GM12891 (cell line): ENCODE results near the gene OLIG1.

ENCODE experiments used
- DNase-seq: peaks from one replicate; pipeline ENCODE4 v3.0.0; 2011; ENCODE audit warnings: low spot score; ENCODE audit not compliant: insufficient read length
- FAIRE-seq: peaks from 2 replicates; lab custom pipeline; 2011; peaks lifted over from hg19 to GRCh38; lab: Jason Lieb, UNC
- PAX5 ChIP-seq: IDR thresholded peaks from 2 replicates; pipeline ENCODE4 v1.6.1; 2011; ENCODE audit warnings: low read length, moderate library complexity, mild to moderate bottlenecking; ENCODE audit not compliant: insufficient read depth, severe bottlenecking
- POLR2A ChIP-seq: IDR thresholded peaks from 2 replicates; pipeline ENCODE4 v1.6.1; 2011; ENCODE audit warnings: low read depth, low read length, control low read depth
- POLR2AphosphoS5 ChIP-seq: IDR thresholded peaks from 2 replicates; pipeline ENCODE4 v1.6.1; 2011; ENCODE audit warnings: low read depth, low read length, control low read depth
- POU2F2 ChIP-seq: IDR thresholded peaks from 2 replicates; pipeline ENCODE4 v1.6.1; 2011; ENCODE audit warnings: low read depth, mild to moderate bottlenecking, control low read depth, low read length, moderate library complexity
- SPI1 ChIP-seq: IDR thresholded peaks from 2 replicates; pipeline ENCODE4 v1.6.1; 2011; ENCODE audit warnings: low read depth, low read length, control low read depth
- TAF1 ChIP-seq: IDR thresholded peaks from 2 replicates; pipeline ENCODE4 v1.6.1; 2011; ENCODE audit warnings: low read depth, low read length, control low read depth

Gene OLIG1

DNA sequence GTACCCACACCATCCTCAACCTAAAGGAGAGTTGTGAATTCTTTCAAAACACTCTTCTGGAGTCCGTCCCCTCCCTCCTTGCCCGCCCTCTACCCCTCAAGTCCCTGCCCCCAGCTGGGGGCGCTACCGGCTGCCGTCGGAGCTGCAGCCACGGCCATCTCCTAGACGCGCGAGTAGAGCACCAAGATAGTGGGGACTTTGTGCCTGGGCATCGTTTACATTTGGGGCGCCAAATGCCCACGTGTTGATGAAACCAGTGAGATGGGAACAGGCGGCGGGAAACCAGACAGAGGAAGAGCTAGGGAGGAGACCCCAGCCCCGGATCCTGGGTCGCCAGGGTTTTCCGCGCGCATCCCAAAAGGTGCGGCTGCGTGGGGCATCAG lies 44.8 kb upstream of the OLIG1 start:
- DNase-seq = no peak
- FAIRE-seq = no peak
- TF ChIP-seq POU2F2 (no peak), PAX5 (no peak), SPI1 (no peak), POLR2A (no peak), TAF1 (no peak), POLR2AphosphoS5 (no peak)

GRCh38 chr21:33025489-33026442 lies 44.2 kb upstream of the OLIG1 start, which contains the start of gene OLIG2:
TSS of gene OLIG2 (plus strand) at chr21:33025935. CDS start at chr21:33026863, 928 bp downstream.
- no peak for FAIRE-seq
- no peak for DNase-seq
- no peak for TF ChIP-seq POLR2A
- no peak for TF ChIP-seq POLR2AphosphoS5
- no peak for TF ChIP-seq POU2F2
- TF ChIP-seq SPI1 = no peak
- TF ChIP-seq TAF1 = no peak
- no peak for TF ChIP-seq PAX5

DNA sequence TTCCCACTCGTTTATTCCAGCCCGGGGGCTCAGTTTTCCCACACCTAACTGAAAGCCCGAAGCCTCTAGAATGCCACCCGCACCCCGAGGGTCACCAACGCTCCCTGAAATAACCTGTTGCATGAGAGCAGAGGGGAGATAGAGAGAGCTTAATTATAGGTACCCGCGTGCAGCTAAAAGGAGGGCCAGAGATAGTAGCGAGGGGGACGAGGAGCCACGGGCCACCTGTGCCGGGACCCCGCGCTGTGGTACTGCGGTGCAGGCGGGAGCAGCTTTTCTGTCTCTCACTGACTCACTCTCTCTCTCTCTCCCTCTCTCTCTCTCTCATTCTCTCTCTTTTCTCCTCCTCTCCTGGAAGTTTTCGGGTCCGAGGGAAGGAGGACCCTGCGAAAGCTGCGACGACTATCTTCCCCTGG lies 43.5 kb upstream of the OLIG1 start:
- DNase-seq (no peak), FAIRE-seq (no peak)
- TF ChIP-seq SPI1 (no peak), POU2F2 (no peak), TAF1 (no peak), POLR2A (no peak), POLR2AphosphoS5 (no peak), PAX5 (no peak)

GRCh38 chr21:33026878-33027400 lies 43.0 kb upstream of the OLIG1 start:
- FAIRE-seq (no peak), DNase-seq (no peak)

DNA sequence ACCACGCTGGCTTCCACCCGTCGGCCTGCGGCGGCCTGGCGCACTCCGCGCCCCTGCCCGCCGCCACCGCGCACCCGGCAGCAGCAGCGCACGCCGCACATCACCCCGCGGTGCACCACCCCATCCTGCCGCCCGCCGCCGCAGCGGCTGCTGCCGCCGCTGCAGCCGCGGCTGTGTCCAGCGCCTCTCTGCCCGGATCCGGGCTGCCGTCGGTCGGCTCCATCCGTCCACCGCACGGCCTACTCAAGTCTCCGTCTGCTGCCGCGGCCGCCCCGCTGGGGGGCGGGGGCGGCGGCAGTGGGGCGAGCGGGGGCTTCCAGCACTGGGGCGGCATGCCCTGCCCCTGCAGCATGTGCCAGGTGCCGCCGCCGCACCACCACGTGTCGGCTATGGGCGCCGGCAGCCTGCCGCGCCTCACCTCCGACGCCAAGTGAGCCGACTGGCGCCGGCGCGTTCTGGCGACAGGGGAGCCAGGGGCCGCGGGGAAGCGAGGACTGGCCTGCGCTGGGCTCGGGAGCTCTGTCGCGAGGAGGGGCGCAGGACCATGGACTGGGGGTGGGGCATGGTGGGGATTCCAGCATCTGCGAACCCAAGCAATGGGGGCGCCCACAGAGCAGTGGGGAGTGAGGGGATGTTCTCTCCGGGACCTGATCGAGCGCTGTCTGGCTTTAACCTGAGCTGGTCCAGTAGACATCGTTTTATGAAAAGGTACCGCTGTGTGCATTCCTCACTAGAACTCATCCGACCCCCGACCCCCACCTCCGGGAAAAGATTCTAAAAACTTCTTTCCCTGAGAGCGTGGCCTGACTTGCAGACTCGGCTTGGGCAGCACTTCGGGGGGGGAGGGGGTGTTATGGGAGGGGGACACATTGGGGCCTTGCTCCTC lies 42.3 kb upstream of the OLIG1 start:
- DNase-seq = no peak
- TF ChIP-seq TAF1 = no peak
- TF ChIP-seq POLR2A = no peak
- no peak for TF ChIP-seq PAX5
- TF ChIP-seq POU2F2 = no peak
- no peak for TF ChIP-seq POLR2AphosphoS5
- TF ChIP-seq SPI1 = no peak
- FAIRE-seq = no peak

More at GRCh38 chr21:33026878-33027400, 43.0 kb upstream of the OLIG1 start:
- TF ChIP-seq POLR2A (no peak), SPI1 (no peak)

- FAIRE-seq = no peak
- no peak for TF ChIP-seq POLR2AphosphoS5
- TF ChIP-seq POLR2A = no peak
- no peak for TF ChIP-seq SPI1
- no peak for TF ChIP-seq PAX5
- TF ChIP-seq POU2F2 = no peak
- no peak for TF ChIP-seq TAF1
- no peak for DNase-seq
Observed at GRCh38 chr21:33028287-33028670, 41.7 kb upstream of the OLIG1 start.

DNA sequence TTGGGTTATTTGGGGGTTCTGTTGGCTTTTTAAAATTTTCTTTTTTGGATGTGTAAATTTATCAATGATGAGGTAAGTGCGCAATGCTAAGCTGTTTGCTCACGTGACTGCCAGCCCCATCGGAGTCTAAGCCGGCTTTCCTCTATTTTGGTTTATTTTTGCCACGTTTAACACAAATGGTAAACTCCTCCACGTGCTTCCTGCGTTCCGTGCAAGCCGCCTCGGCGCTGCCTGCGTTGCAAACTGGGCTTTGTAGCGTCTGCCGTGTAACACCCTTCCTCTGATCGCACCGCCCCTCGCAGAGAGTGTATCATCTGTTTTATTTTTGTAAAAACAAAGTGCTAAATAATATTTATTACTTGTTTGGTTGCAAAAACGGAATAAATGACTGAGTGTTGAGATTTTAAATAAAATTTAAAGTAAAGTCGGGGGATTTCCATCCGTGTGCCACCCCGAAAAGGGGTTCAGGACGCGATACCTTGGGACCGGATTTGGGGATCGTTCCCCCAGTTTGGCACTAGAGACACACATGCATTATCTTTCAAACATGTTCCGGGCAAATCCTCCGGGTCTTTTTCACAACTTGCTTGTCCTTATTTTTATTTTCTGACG lies 41.1 kb upstream of the OLIG1 start:
- FAIRE-seq (no peak), DNase-seq (no peak)
- no peak for TF ChIP-seq PAX5
- no peak for TF ChIP-seq SPI1
- no peak for TF ChIP-seq POLR2A
- no peak for TF ChIP-seq POU2F2
- no peak for TF ChIP-seq POLR2AphosphoS5
- TF ChIP-seq TAF1 = no peak

DNA sequence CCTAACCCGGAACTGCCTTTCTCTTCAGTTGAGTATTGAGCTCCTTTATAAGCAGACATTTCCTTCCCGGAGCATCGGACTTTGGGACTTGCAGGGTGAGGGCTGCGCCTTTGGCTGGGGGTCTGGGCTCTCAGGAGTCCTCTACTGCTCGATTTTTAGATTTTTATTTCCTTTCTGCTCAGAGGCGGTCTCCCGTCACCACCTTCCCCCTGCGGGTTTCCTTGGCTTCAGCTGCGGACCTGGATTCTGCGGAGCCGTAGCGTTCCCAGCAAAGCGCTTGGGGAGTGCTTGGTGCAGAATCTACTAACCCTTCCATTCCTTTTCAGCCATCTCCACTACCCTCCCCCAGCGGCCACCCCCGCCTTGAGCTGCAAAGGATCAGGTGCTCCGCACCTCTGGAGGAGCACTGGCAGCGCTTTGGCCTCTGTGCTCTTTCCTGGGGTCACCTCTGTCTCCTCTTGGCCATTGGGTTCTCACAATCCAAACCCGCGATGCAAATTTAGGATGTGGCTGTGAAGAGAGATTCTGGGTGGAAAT lies 40.5 kb upstream of the OLIG1 start:
- no peak for TF ChIP-seq PAX5
- TF ChIP-seq POLR2A = no peak
- TF ChIP-seq TAF1 = no peak
- TF ChIP-seq SPI1 = no peak
- TF ChIP-seq POU2F2 = no peak
- TF ChIP-seq POLR2AphosphoS5 = no peak
- no peak for FAIRE-seq

GRCh38 chr21:33029975-33030461 lies 39.9 kb upstream of the OLIG1 start:
- no peak for FAIRE-seq
- DNase-seq = no peak
- TF ChIP-seq PAX5 (no peak), TAF1 (no peak), POLR2A (no peak), SPI1 (no peak), POLR2AphosphoS5 (no peak), POU2F2 (no peak)

More for the DNA sequence above, 40.5 kb upstream of the OLIG1 start:
- DNase-seq = no peak
